ENCODE data around the gene HEBP1.
A peak's percentile ranks its signal among the peaks of the same experiment; 100 is the strongest.

Gene HEBP1

DNA sequence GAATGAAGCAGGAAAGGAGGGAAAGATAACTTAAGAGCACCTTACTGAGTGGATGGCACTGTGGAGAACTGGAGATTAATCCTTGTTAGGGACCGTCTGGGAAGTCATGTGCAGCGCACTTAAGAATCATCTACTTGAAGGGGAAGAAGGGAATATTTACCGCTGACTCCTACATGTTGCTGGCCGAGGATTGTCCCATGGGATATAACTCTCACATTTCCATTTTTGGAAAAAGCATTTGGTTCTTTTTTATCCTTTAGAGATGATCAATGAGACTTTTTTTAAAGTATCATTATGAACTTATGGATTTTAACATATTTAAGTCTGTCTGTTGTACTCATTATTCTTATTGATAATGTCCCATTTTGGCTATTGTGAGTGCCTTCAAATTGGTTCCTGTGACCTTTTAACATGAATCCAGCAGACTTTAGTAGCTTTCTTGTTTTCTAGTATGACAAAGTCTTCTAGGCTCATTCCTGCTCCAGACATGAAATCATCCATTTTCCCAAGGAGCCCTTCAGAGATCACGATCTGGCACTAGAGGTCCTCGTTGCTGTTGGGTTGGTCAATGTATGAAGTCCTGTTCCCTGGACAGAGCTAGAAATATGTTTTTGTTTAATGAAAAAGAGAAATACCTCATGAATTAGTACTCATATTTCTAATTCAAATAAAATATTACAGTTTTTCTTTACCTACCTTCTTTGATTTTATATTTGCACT lies 23.9 kb upstream of the HEBP1 start:
- peak; percentile 59 for DNase-seq (ENCODE audit: low read depth)

DNA sequence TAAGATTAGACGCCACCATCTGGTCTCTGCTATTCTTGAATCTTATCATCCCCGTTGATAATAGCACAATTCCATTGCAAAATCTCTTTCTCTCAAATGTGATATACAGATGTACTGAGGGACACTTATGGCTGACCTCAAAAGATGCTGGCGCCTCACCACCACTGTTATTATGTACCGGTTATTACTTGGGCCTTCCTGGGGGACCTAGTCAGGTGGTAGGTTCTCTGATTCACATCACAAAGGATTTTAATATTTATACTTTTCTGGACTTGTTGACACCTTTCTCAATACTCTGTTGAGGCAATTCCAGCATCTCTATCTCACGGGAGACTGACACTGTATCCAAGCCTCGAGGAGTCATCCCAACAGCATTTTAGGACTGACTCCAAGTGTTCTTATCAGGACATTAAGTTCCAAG lies 22.8 kb upstream of the HEBP1 start:
- peak; percentile 84 for DNase-seq (ENCODE audit: low read depth)

DNA sequence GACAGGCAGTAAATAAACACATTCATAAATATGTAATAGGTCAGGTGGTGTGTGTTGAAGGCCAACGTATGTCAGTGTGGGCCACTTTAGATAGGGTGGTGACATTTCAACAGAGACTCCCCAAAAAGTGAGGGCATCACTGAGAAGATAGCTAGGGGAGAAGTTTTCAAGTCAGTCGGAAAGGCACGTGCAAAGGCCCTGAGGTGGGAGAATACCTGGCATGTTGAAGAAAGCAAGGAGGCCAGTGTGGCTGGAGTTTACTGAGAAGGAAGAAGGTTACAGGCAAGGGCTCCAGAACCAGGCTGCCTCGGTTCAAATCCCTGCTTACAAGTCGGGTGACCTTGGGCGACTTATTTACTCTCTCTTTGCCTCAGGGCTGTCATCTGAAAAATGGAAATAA lies 11.0 kb upstream of the HEBP1 start:
- no peak for DNase-seq (ENCODE audit: low read depth)

DNA sequence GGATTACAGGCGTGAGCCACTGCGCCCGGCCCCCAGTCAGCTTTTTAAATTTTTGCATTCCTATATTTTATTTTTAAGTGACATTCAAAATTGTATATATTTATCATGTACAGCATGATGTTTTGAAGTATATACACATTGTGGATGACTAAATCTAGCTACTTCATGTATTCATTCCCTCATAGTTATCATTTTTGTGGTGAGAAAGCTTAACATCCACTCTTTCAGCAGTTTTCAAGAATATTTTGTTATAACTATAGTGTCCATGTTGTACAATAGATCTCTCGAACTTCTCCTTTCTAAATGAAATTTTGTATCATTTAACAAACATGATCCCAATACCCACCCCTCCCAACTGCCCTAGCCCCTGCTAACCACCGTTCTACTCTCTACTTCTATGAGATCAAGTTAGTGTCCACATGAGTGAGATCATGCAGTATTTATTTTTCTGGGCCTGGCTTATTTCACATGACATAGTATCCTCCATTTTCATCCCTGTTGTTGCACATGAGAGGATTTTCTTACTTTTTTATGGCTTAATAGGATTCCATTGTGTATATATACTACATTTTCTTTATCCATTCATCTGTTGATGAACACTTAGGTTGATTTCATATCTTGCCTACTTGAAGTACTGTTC lies 8.8 kb upstream of the HEBP1 start:
- peak; percentile 77 for DNase-seq (ENCODE audit: low read depth)

DNA sequence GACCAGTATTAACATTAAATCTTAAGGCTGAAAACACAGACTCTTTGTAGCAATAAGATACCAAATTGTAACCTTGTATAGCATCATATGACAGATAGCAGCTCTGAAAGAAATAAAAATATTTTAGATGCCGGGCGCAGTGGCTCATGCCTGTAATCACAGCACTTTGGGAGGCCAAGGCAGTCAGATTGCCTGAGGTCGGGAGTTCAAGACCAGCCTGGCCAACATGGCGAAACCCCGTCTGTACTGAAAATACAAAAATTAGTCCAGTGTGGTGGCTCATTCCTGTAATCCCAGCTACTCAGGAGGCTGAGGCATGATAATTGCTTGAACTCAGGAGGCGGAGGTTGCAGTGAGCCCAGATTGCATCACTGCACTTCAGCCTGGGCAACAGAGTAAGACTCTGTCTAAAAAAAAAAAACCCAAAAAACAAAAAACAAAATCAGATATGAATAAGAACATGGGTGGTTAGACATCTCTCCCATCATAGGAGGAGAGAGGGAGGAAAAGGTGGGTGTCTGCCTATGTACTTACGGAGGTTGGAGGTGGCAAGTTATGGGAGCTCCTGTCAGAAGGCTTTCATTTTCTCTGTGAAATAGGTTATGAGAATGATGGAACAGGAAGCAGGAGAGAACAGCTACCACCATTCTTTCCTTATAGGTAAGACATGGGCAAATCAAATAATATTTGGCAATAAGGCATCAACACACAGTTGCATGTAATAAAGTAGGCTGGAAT lies 7.6 kb upstream of the HEBP1 start:
- peak; percentile 35 for DNase-seq (ENCODE audit: low read depth)

DNA sequence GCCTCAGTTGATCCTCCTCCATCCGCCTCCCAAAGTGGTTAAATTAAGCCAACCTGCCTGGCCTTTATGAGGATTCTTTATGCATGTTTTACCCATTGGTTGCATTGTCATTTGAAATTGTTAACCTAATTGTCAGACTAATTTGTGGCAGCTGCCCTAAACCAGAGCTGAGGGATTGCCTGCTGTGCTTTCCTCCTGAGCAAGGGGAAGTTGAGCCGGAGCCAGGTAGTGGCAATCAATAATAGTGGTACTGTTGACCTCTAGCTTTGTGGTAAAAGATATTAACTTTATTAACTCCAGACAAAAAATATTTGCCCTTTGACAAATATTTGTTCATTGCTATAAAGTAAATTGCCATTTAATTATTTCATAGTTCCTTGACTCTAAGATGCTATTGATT lies 5.6 kb upstream of the HEBP1 start:
- no peak for DNase-seq (ENCODE audit: low read depth)

DNA sequence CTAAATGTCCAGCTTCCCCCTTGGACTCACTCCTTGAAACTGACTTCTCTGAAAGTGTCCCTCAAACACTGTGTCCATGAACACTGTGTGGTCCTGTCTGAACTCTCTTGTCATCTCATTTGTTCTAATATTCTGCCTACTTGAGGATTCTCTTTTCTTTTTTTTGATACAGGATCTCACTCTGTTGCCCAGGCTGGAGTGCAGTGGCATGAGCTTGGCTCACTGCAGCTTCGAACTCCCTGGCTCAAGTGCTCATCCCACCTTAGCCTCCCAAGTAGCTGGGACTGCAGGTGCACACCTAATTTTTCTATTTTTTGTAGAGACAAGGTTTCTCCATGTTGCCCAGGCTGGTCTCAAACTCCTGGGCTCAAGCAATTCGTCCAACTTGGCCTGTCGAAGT lies 4.9 kb upstream of the HEBP1 start:
- no peak for DNase-seq (ENCODE audit: low read depth)

DNA sequence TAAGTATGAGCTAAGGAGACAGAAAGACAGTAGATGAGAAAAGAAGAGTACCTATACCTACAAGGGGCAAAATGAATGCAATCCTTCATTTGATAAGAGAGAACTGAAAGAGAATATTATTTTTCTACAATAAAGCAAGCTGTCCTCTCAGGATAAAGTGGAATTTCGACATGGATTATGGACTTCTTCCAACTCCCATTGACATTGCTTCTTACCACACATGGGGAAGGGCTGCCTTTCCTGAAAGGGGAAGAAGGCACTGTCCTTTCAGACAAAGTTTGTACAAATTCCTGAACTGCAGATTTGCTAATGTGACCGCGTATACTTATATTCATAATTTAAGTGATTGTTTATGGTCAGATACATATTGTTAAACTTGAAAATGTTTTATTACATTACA lies 4.3 kb upstream of the HEBP1 start:
- peak; percentile 58 for DNase-seq (ENCODE audit: low read depth)

DNA sequence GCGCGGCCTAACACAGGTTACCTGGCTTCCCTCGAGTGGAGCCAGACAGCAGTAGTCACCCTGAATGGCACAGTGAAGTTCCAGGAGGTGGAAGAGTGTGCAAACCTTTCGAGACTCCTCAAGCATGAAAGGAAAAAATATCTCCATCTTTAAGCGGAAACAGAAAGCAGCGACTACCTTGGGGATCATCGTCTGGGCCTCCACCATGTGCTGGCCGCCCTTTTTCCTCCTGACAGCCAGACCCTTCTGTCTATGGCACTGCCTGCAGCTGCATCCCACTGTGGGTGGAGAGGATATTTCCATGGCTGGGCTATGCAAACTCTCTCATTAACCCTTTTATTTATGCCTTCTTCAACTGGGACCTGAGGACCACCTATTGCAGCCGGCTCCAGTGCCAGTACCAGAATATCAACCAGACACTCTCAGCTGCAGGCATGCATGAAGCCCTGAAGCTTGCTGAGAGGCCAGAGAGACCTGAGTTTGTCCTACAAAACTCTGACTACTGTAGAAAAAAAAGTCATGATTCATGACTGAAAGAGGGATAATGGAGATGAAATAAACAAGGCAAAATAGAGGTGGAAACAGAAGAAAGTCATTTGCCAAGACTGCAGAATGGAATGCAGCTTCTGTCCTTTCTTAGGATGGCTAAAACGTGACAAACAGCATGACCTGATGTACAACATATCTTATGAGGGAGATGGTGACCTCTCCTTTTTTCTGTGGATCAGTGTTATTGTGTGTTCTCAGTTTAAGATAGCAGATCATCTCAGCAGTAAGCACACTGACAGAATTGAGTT lies 2.4 kb upstream of the HEBP1 start:
- no peak for DNase-seq (ENCODE audit: low read depth)

DNA sequence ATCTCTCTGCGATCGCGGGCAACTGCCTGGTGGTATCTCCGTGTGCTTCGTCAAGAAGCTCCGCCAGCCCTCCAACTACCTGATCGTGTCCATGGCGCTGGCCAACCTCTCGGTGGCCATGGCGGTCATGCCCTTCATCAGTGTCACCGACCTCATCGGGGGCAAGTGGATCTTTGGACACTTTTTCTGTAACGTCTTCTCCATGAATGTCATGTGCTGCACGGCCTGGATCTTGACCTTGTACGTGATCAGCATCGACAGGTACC lies 1.6 kb upstream of the HEBP1 start:
- no peak for DNase-seq (ENCODE audit: low read depth)

DNA sequence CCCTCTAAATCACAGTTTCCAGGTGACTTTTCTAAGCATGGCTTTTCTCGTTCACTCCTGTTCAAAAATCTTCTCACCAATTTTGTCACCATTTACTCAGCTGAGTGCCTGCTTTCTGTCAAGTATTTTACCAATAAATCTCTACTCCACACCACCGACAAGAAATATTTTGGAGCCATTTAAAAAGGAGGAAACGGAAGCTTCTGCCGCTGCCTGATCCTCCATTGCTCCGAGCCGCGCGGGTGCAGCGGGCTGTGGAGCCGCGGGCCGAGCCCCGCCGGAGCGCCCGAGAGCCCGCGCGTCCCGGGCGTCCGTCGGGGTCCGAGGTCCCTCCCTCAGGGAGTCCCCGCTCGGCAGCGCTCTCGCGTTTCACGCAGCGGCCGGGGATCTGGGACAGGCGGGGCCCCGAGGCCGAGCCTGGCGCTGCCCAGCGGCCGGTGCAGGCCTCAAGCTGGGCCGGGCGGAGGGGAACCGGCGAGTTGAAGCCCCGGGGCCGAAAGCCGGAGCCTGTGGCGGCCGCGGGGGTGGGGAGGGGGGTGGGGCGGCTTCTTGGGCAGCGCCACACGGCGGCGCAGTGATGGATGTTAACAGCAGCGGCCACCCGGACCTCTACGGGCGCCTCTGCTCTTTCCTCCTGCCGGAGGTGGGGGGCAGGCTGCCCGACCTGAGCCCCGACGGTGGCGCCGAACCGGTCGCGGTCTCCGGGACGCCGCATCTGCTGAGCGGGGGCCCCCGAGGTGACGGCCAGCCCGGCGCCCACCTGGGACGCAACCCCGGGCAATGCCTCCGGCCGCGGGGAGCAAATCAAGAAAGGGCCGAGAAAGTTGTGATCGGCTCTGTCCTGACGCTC lies 1.1 kb upstream of the HEBP1 start:
- peak; percentile 33 for DNase-seq (ENCODE audit: low read depth)

DNA sequence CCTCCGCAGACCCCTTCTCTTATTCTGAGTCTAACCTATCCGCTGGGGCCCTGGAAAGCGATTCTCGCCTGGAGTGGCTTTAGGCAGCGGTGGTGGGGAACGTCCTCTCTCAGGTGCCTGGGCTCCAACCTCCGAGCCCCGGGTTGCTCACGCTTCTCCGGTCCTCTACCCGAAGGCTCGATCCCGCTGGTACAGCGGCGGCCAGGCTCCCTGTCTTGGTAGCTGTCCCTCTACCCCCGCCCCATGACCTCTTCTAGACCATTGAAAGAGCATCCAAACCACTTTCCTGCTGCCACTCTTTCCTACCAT lies 505 bp upstream of the HEBP1 start:
- DNase-seq (ENCODE audit: low read depth): peak; percentile 24

DNA sequence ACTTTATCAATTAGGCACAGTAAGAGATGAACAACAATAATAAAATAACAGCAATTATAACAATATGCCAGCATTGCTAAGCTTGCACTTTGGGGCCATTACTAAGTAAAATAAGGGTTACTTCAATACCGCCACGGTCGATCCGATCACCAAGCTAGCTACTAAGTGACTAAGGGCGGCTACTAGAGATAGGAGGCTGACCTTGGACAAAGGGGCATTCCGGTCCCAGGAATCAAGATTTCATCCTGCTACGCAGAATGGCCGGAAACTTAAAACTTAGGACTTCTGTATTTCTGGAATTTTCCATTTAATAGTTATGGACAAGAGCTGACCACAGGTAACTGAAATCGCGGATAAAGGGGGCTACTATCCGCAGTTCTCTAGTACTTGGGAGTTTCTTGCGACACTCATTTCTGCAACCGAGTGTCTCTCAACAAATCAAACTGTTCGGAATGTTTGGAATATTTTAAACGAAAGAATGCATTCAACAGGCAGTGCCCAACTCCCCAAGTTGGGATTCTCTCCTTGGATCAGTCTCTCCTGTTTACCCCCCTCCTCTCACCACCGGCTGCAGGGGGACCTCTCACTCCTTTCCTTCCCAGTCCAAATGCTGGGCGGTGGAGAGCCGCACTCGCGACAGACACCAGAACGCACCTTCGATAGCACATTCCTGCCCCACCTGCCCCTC lies 650 bp downstream of the HEBP1 start:
- DNase-seq (ENCODE audit: low read depth): no peak

DNA sequence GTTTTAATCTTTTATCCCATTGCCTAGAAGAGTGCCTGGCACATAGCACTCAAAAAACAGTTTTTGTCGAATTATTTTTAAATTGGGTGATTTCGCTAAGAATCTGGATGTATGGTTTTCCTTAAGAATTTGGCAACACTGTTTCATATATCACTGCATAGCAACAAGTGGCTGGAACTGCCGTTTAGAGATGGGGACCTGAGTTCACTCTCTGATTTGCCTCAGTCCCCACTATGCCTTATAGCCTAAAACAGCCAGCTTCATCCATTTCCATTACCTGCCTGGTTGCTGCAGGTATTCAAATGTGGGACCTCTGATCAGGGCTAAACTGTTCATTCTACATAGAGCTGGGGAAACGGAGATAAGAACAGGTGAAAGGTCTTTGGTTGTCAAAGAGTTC lies 1.8 kb downstream of the HEBP1 start:
- DNase-seq (ENCODE audit: low read depth): no peak

DNA sequence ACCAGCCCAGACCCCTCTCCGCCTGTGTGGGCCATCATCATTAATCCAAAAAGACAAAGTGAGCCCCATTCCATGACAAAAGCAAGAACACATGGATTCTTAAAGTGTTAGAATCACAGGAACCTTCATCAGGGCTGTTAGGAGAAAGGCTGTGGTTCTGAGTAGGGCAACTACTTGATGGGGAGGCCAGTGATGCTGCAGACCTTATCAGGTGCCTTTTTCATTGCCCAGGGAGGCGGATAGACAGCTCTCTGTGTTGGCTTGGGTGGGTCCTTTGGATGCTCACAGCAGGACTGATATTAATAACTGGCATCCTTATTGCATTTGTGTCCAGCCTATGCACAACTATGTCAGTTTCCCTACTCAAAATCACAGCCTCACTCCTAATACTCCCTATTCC lies 2.3 kb downstream of the HEBP1 start:
- no peak for DNase-seq (ENCODE audit: low read depth)

DNA sequence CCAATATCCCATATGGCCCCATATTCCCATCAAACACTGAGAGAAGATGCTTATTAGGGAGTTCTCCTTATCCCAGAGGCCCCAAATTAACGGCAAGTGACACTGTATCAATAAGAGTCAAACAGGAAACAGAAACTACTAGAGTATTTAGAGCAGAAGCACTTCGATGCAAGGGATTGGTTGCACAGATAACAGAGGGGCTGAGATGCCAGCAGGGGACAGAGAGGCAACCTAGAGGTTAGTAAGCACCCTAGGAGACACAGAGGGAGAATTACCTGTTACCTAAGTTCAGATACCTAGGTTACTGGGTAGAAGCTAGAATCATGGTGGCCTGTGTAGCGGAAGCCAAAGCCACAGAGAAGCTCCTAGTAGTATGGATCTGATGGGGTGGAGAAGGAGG lies 2.9 kb downstream of the HEBP1 start:
- no peak for DNase-seq (ENCODE audit: low read depth)

DNA sequence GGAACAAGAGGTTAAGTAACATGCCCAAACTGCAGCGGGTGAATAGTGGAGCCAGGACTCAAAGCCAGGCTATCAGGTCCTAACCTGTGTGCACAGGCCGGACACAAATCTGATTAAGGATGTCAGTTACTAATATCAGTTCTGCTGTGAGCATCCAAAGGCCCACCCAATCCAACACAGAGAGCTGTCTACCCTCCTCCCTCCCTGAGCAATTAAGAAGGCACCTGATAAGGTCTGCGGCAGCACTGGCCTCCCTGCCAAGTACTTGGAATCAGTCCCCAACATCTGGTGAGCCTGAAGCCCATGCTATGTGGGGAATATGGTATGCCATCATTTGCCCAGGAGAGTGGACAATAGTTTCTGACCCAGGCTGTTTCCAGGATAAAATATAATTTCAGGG lies 3.9 kb downstream of the HEBP1 start:
- DNase-seq (ENCODE audit: low read depth): no peak

DNA sequence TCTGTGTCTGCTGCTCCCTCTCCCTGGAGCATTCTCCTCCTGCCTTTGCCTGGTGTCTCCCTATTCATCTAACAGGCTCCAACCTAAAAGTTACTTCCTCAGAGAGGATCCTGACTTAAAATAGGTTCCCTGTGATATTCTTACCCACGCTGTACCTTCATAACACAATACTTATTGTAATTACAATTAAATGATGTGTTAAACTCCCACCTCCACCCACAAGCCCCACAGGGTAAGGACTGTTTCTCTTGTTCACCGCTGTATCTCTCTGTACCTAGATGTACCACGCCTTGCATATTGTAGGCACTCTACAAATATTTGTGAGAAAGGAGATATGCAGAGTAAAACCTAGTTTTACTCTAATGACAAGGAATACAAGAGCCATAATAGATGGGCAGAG lies 5.0 kb downstream of the HEBP1 start:
- DNase-seq (ENCODE audit: low read depth): no peak

DNA sequence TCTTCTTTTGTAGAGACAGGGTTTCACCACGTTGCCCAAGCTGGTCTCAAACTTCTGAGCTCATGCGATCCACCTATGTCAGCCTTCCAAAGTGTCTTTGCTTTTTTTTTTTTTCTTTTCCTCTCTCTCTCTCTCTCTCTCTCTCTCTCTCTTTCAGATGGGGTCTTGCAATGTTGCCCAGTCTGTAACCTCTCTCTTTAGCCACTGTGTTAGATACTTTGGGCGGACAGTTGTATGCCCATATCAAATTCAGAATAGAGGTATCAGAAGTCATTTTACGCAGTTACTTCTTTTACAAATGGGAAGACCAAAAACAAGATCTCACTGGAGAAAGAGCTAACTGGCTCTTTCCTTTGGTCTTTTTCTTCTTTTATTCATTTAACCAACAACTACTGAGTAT lies 6.7 kb downstream of the HEBP1 start:
- no peak for DNase-seq (ENCODE audit: low read depth)

DNA sequence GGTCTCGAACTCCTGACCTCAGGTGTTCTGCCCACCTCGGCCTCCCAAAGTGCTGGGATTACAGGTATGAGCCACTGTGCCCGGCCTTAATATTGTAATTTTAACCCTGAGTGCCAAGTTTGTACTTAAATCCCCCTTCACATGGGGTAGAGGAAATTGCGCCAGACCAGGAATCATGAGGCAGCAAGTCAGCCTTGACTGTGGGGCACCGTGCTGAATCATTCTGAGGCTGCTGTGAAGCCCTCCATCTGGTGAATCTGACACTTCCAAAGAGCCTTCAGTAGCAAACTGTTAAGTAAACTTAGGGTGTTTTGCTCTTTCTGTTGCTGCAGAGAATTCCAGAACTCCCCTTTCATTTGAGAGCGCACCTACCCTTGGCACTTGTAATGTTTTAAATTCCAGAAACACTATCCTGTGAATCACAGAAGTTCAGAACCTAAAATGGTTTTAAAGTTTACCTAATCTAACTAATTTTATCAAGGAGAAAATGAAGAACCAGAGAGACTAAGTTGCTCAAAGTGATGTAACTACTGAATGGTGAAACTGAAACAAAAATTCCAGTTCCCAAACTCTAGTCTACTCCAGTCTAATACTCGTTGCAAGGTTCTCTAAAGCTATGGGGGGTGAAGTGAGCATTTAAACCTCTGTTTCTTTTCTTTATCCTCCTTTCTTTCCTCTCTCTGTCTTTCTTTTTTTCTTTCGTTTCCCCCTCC lies 7.5 kb downstream of the HEBP1 start:
- peak; percentile 98 for DNase-seq (ENCODE audit: low read depth)

Data from amniotic epithelial cell (primary cell).